H1 (cell line): ENCODE data around the gene POLR3H. TPM values are rescaled to one million over a fixed set of nuclear protein-coding genes. Genes with fewer than 3 reads are reported as not detected.

Experiments
- CTCF ChIA-PET: fragments of 300-600 bp; sonication (Branson Sonifier 250); formaldehyde crosslinking; loops from one replicate; lab custom pipeline; 2021; ENCODE audit not compliant: partially characterized antibody; lab: Charles Lee
- POLR2A ChIA-PET: fragments of 300-600 bp; sonication (Branson Sonifier 250); formaldehyde crosslinking; loops from one replicate; lab custom pipeline; 2021; ENCODE audit warnings: inconsistent platforms; ENCODE audit not compliant: partially characterized antibody; lab: Charles Lee
- DNase-seq, 2 experiments: peaks; one replicate each; pipeline versions ENCODE4 v3.0.0 to v3.0.0-alpha.2; 2010 to 2022; ENCODE audit warnings: low spot score in 2 of 2, low read depth in 1 of 2, mixed read lengths in 1 of 2
- FAIRE-seq: peaks from 2 replicates; lab custom pipeline; 2011; peaks lifted over from hg19 to GRCh38; lab: Jason Lieb, UNC
- H2AFZ ChIP-seq: 2 replicates; pipeline ENCODE4 v1.8.1; 2012; ENCODE audit warnings: low read length, inconsistent platforms
- H2AK5ac ChIP-seq: 2 replicates; pipeline ENCODE4 v1.6.1; 2013; ENCODE audit warnings: low read depth, low read length
- H2BK120ac ChIP-seq: replicated peaks from 2 replicates; pipeline ENCODE3; 2013; ENCODE audit warnings: low read depth, low read length, inconsistent platforms
- H2BK12ac ChIP-seq: 2 replicates; pipeline ENCODE4 v1.6.1; 2013; ENCODE audit warnings: low read depth, low read length
- H2BK15ac ChIP-seq: 2 replicates; pipeline ENCODE4 v1.6.1; 2013; ENCODE audit warnings: low read length
- H2BK20ac ChIP-seq: 2 replicates; pipeline ENCODE4 v1.6.1; 2013; ENCODE audit warnings: low read length
- H2BK5ac ChIP-seq: 2 replicates; pipeline ENCODE4 v1.6.1; 2013; ENCODE audit warnings: low read depth, low read length
- H3K14ac ChIP-seq: 2 replicates; pipeline ENCODE4 v1.6.1; 2013; ENCODE audit warnings: inconsistent platforms; ENCODE audit not compliant: insufficient read length
- H3K18ac ChIP-seq: 2 replicates; pipeline ENCODE4 v1.6.1; 2013; ENCODE audit warnings: low read length; ENCODE audit errors: extremely low read depth
- H3K23ac ChIP-seq: 2 replicates; pipeline ENCODE4 v1.6.1; 2013; ENCODE audit warnings: inconsistent platforms; ENCODE audit not compliant: insufficient read length
- H3K23me2 ChIP-seq: 2 replicates; pipeline ENCODE4 v1.6.1; 2013; ENCODE audit warnings: low read depth, low read length
- H3K27ac ChIP-seq: 2 replicates; pipeline ENCODE4 v1.6.1; 2011; ENCODE audit warnings: low read depth, low read length, inconsistent platforms
- H3K27me3 ChIP-seq, 4 experiments: replicated peaks in 1 of 4; 1 replicate in 1 of 4; 2 replicates in 3 of 4; pipeline versions ENCODE4 v1.6.1 to v1.8.1; 2011 to 2013; ENCODE audit warnings: low read length in 3 of 4, mild to moderate bottlenecking in 3 of 4, inconsistent platforms in 2 of 4, mixed read lengths in 2 of 4, moderate library complexity in 1 of 4; ENCODE audit not compliant: control insufficient read depth in 3 of 4, insufficient read depth in 3 of 4; ENCODE audit errors: extremely low read depth in 1 of 4
- H3K36me3 ChIP-seq, 4 experiments: 2 replicates each; pipeline versions ENCODE4 v1.6.1 to v1.8.1; 2011 to 2013; ENCODE audit warnings: mild to moderate bottlenecking in 4 of 4, low read length in 3 of 4, moderate library complexity in 2 of 4, control low read depth in 1 of 4, inconsistent platforms in 1 of 4; ENCODE audit not compliant: insufficient read depth in 4 of 4, control insufficient read depth in 2 of 4
- H3K4ac ChIP-seq: replicated peaks from 2 replicates; pipeline ENCODE3; 2013; ENCODE audit warnings: low read length, low read depth, mixed read lengths, inconsistent platforms; ENCODE audit not compliant: insufficient read length
- H3K4me1 ChIP-seq, 4 experiments: replicated peaks in 1 of 4; 1 replicate in 1 of 4; 2 replicates in 3 of 4; pipeline versions ENCODE4 v1.6.1 to v1.8.1; 2011 to 2013; ENCODE audit warnings: low read length in 3 of 4, inconsistent platforms in 2 of 4, mixed read lengths in 1 of 4; ENCODE audit not compliant: insufficient read depth in 4 of 4, control insufficient read depth in 3 of 4
- H3K4me2 ChIP-seq, 2 experiments: 2 replicates each; pipeline versions ENCODE4 v1.6.1 to v1.8.1; 2011 to 2013; ENCODE audit warnings: low read depth in 2 of 2, low read length in 2 of 2, control low read depth in 1 of 2, inconsistent platforms in 1 of 2, mild to moderate bottlenecking in 1 of 2; ENCODE audit not compliant: insufficient read depth in 1 of 2
- H3K4me3 ChIP-seq, 4 experiments: fragments of 200-600, 300-600 bp in 1 of 4; sonication (generic), shearing (Covaris generic), sonication (Bioruptor Twin) in 1 of 4; 2 replicates each; pipeline versions ENCODE4 v1.5.1 to v1.8.1; 2011 to 2016; ENCODE audit warnings: low read length in 4 of 4, low read depth in 3 of 4, control low read depth in 2 of 4, inconsistent platforms in 2 of 4, mild to moderate bottlenecking in 2 of 4, mixed read lengths in 1 of 4, moderate library complexity in 1 of 4; ENCODE audit not compliant: insufficient read depth in 2 of 4; ENCODE audit errors: extremely low read depth in 1 of 4
- H3K56ac ChIP-seq: replicated peaks from 2 replicates; pipeline ENCODE3; 2013; ENCODE audit warnings: low read depth, mild to moderate bottlenecking, mixed read lengths, low read length, inconsistent platforms; ENCODE audit not compliant: insufficient read length
- H3K79me1 ChIP-seq: 2 replicates; pipeline ENCODE4 v1.6.1; 2013; ENCODE audit warnings: low read depth, low read length, control low read depth
- H3K79me2 ChIP-seq, 2 experiments: 2 replicates each; pipeline versions ENCODE4 v1.6.1 to v1.8.1; 2012 to 2013; ENCODE audit warnings: low read length in 2 of 2, mild to moderate bottlenecking in 2 of 2, inconsistent platforms in 1 of 2; ENCODE audit not compliant: insufficient read depth in 2 of 2, control insufficient read depth in 1 of 2
- H3K9ac ChIP-seq, 4 experiments: replicated peaks in 1 of 4; 1 replicate in 1 of 4; 2 replicates in 3 of 4; pipeline versions ENCODE4 v1.6.1 to v1.8.1; 2011 to 2013; ENCODE audit warnings: low read depth in 3 of 4, low read length in 3 of 4, control low read depth in 2 of 4, mild to moderate bottlenecking in 2 of 4, moderate library complexity in 2 of 4, inconsistent platforms in 1 of 4; ENCODE audit errors: extremely low read depth in 1 of 4
- H3K9me3 ChIP-seq, 2 experiments: 2 replicates each; pipeline versions ENCODE4 v1.6.1 to v1.8.1; 2012 to 2013; ENCODE audit warnings: mild to moderate bottlenecking in 2 of 2, moderate library complexity in 2 of 2, control low read depth in 1 of 2, inconsistent platforms in 1 of 2, low read depth in 1 of 2, low read length in 1 of 2, mixed read lengths in 1 of 2; ENCODE audit not compliant: insufficient read depth in 2 of 2
- H4K20me1 ChIP-seq, 2 experiments: replicated peaks in 1 of 2; 2 replicates each; pipeline versions ENCODE3 to v1.8.1; 2011 to 2013; ENCODE audit warnings: inconsistent platforms in 2 of 2, low read length in 2 of 2, mild to moderate bottlenecking in 1 of 2; ENCODE audit not compliant: insufficient read depth in 2 of 2, control insufficient read depth in 1 of 2
- H4K5ac ChIP-seq: 2 replicates; pipeline ENCODE4 v1.6.1; 2013; ENCODE audit warnings: low read length, low read depth, mixed read lengths, inconsistent platforms; ENCODE audit not compliant: insufficient read length
- H4K8ac ChIP-seq: 2 replicates; pipeline ENCODE4 v1.8.0; 2013; ENCODE audit warnings: mild to moderate bottlenecking, moderate library complexity, low read length, inconsistent platforms; ENCODE audit not compliant: insufficient read depth; ENCODE audit errors: extremely low read depth
- H4K91ac ChIP-seq: replicated peaks from 2 replicates; pipeline ENCODE3; 2013; ENCODE audit warnings: low read length, mixed read lengths, inconsistent platforms; ENCODE audit not compliant: insufficient read length
- CBX5 ChIP-seq: fragments of 300-800, 300-1000 bp; sonication (generic); IDR thresholded peaks from 2 replicates; pipeline ENCODE4 v1.7.1; 2016; ENCODE audit warnings: antibody characterized with exemption, low read length, low read depth
- CEBPB ChIP-seq: IDR thresholded peaks from 2 replicates; pipeline ENCODE4 v1.6.1; 2012; ENCODE audit warnings: low read depth, low read length
- CTBP2 ChIP-seq: IDR thresholded peaks from 2 replicates; pipeline ENCODE4 v1.7.0; 2011; ENCODE audit warnings: borderline replicate concordance, mild to moderate bottlenecking, moderate library complexity, mixed read lengths, low read length; ENCODE audit not compliant: insufficient read depth, insufficient read length
- NRF1 ChIP-seq: IDR thresholded peaks from 2 replicates; pipeline ENCODE4 v1.6.1; 2011; ENCODE audit warnings: mild to moderate bottlenecking, low read depth, low read length, improper control_type of control experiment
- PHF8 ChIP-seq: fragments of 200-600 bp; sonication (generic); conservative IDR thresholded peaks from 2 replicates; pipeline ENCODE4 v1.7.1; 2012; ENCODE audit warnings: low read depth, mild to moderate bottlenecking, inconsistent platforms, low read length, moderate library complexity
- WGBS, 2 experiments: shearing (Covaris generic) in 1 of 2; methylation state at CpG; one replicate each; pipeline versions ENCODE4 v1.1.6 to v1.1.7; 2013 to 2015; ENCODE audit warnings: low lambda C conversion rate in 2 of 2, mixed read lengths in 2 of 2, inconsistent platforms in 1 of 2, low coverage in 1 of 2, missing lambda C conversion rate in 1 of 2; ENCODE audit not compliant: insufficient replicate concordance in 2 of 2, insufficient coverage in 1 of 2, insufficient read length in 1 of 2; ENCODE audit errors: extremely low coverage in 1 of 2, missing lambda C conversion rate in 1 of 2; 5-methylcytosine and 5-hydroxymethylcytosine counted together
- polyA plus RNA-seq, 7 experiments: library from polyadenylated mRNA; depleted of rRNA in 3 of 7; stranded (reverse) in 5 of 7; unstranded in 2 of 7; fragments of >200 nt in 5 of 7; fragments of 200-250 nt in 2 of 7; gene quantifications; 1 replicate in 5 of 7; 2 replicates in 1 of 7; 4 replicates in 1 of 7; pipeline versions ENCODE4 v1.2.1 to v1.2.3, GENCODE V29; 2011 to 2013; ENCODE audit warnings: missing spikeins in 2 of 7, mixed read lengths in 2 of 7
- total RNA-seq: library from RNA; stranded (reverse); fragmentation: NEBNext Ultra II Directional; extraction: Animal tissue kit (Norgen Biotek cat#: 25700); gene quantifications from 2 replicates; pipeline ENCODE4 v1.2.1, GENCODE V29; 2021

The POLR3H gene
- total and polyA plus RNA-seq, 2 of the 8 experiments (the other 6 are each of a cell fraction or from before 2014, with no cell fraction given) = 29.7 to 39.2 TPM

DNA sequence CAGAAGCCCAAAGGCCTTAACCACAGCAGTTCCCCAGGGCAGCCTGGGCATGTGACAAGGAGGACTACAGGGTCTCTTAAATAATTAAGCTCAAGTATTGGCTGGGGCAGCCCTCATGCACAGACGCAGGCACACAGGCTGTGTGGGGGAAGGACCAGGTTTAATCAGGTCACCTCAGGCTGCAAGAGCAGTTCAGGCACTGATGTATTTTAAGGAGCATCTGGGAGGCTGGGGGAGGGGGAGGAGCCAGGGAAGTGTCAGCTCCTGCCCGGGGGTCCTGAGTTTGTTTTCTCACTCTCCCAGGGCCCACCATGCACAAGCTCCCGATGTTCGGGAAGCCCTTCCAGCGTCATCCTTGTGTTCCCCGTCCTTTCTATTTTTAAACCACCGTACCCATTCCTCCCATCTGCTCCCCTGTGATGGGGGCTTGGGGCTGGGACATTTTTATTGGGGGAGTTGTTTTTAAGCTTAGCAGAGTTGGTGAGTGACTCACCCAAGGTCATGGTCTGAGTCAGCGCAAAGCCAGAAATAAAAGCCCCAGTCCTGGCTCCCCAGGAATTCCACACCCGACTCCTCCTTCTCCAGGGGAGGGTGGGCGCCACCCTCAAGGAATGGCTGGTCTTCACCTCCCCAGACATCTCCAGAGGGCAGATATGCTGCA is 18.9 kb upstream of the POLR3H start:
- peaks cover 4 to 30% (median 20%) of the 10 kb centered on the region in 4 experiments for H3K4me1 ChIP-seq

More for the DNA sequence above, 18.9 kb upstream of the POLR3H start:
- H3K9ac ChIP-seq = no peak overlapping the region
- H3K79me2 ChIP-seq = no peaks in the 10 kb centered on the region
- H3K9me3 ChIP-seq = no peaks in the 10 kb centered on the region
- H3K4ac ChIP-seq = peak overlapping the region; percentile 32
- no peak overlapping the region for H3K4me3 ChIP-seq
- no peak overlapping the region for H3K27ac ChIP-seq
- H2BK5ac ChIP-seq = no peak overlapping the region
- no peak overlapping the region for H3K18ac ChIP-seq
- H3K23ac ChIP-seq = no peak overlapping the region
- peak overlapping the region in 1 of 2 experiments; percentile 41; a peak in 1 of 4 replicates for H3K4me2 ChIP-seq
- H3K56ac ChIP-seq = no peak overlapping the region
- H3K23me2 ChIP-seq = peaks cover 6% of the 10 kb centered on the region; the same call in 1 of the 2 replicates
- TF ChIP-seq NRF1 = no peak
- no peak for TF ChIP-seq CTBP2
- TF ChIP-seq CEBPB = no peak
- no peak for TF ChIP-seq CBX5
- no peak for TF ChIP-seq PHF8
- TF ChIP-seq, all 59 proteins: peak for 0
- Histone ChIP-seq H4K20me1 (no peaks in the 10 kb centered on the region), H2BK20ac (no peak overlapping the region), H4K8ac (peak overlapping the region; percentile 28; the same call in 1 of the 2 replicates), H2AK5ac (0 out of 2 replicates have a peak overlapping the region, but pooled peaks have one; percentile 6), H4K91ac (peak overlapping the region; percentile 66), H2BK15ac (peak overlapping the region; percentile 19; the same call in 1 of the 2 replicates), H2BK120ac (no peak overlapping the region), H3K79me1 (no peaks in the 10 kb centered on the region), H4K5ac (no peak overlapping the region), H3K27me3 (0 out of 7 replicates have a peak, but pooled peaks cover 0 to 3% (median 0%) of the 10 kb centered on the region in 4 experiments), H2BK12ac (no peak overlapping the region), H3K14ac (no peak overlapping the region), H3K36me3 (no peaks in the 10 kb centered on the region), H2AFZ (no peak overlapping the region)
- FAIRE-seq (no peak), DNase-seq (no peak)
- ChIA-PET CTCF (interaction anchor here (0.8 to 16.1 kb wide), 9 partner anchors 7 to 34 kb away, joined by 3 to 169 read pairs (median 4); partner anchors contain the start of gene POLR3H), POLR2A (interaction anchor here (0.6 to 3.2 kb wide), 9 partner anchors 10 to 117 kb away, joined by 3 to 12 read pairs (median 3); partner anchors contain the start of genes PMM1 and TOB2)
- WGBS, 2 experiments = 88% methylated on average over 7 of the region's 10 CpGs; no CpG with 5 or more reads in 1 of the 2 experiments
